ENCODE results near the gene RPN1.
A peak's percentile ranks its signal among the peaks of the same experiment; 100 is the strongest.

Gene RPN1

GRCh38 chr3:128605091-128606046, 45.2 kb downstream of the RPN1 start:
- TF ChIP-seq GATA3 (IDR thresholded peaks at IDR 0.05; ENCODE audit: low read depth, low read length), result no peak

GRCh38 chr3:128603811-128604775, 46.5 kb downstream of the RPN1 start:
- TF ChIP-seq GATA2 (IDR thresholded peaks at IDR 0.05; ENCODE audit: low read depth, low read length), result no peak
- TF ChIP-seq GATA3 (IDR thresholded peaks at IDR 0.05; ENCODE audit: low read depth, low read length), result no peak

- TF ChIP-seq GATA2 (IDR thresholded peaks at IDR 0.05; ENCODE audit: low read depth, low read length) (no peak), GATA3 (IDR thresholded peaks at IDR 0.05; ENCODE audit: low read depth, low read length) (no peak)
Observed at GRCh38 chr3:128603313-128603712, 47.3 kb downstream of the RPN1 start.

DNA sequence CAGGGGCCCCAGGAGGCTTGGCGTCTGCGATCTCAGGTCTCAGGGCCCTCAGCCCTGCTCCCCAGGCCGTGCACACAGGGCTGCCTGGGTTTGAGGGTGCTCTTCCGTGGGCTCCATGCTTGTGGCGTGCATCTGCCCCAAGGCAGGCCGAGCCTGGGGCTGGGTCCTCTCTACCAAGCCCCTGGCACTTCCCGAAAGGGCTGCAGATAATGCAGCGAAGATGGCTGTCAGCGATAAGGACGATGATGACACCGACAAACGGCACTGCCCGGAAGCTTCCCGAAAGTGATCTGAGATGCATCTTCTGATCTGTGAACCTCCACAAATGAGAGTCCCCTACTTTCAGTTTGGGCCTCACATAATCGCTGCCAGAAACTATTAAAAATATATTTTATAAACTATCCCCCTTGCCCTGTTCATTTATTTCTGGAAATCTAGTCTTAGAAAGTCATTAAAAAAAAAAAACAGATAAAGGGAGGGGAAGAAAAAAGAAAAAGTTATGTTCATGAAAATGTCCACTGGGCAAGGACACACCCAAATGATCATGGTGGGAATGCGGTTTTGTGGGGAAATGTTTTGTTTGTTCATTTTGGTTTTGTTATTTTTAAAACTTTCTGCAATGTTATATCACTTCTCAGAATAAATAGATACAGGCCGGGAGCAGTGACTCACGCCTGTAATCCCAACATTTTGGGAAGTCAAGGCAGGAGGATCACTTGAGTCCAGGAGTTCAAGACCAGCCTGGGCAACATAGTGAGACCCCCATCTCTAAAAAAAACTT, 51.5 kb downstream of the RPN1 start:
- peak; percentile 44 for TF ChIP-seq GATA2 (IDR thresholded peaks at IDR 0.05; ENCODE audit: low read depth, low read length)
- no peak for TF ChIP-seq GATA3 (IDR thresholded peaks at IDR 0.05; ENCODE audit: low read depth, low read length)

- TF ChIP-seq GATA2 (IDR thresholded peaks at IDR 0.05; ENCODE audit: low read depth, low read length) (no peak), GATA3 (IDR thresholded peaks at IDR 0.05; ENCODE audit: low read depth, low read length) (no peak)
Observed at GRCh38 chr3:128597900-128598299, 52.7 kb downstream of the RPN1 start.

- TF ChIP-seq GATA2 (IDR thresholded peaks at IDR 0.05; ENCODE audit: low read depth, low read length) (no peak), GATA3 (IDR thresholded peaks at IDR 0.05; ENCODE audit: low read depth, low read length) (no peak)
Observed at GRCh38 chr3:128592864-128593263, 57.8 kb downstream of the RPN1 start.

GRCh38 chr3:128591738-128592426, 58.7 kb downstream of the RPN1 start:
- TF ChIP-seq GATA2 (IDR thresholded peaks at IDR 0.05; ENCODE audit: low read depth, low read length), result no peak
- no peak for TF ChIP-seq GATA3 (IDR thresholded peaks at IDR 0.05; ENCODE audit: low read depth, low read length)

DNA sequence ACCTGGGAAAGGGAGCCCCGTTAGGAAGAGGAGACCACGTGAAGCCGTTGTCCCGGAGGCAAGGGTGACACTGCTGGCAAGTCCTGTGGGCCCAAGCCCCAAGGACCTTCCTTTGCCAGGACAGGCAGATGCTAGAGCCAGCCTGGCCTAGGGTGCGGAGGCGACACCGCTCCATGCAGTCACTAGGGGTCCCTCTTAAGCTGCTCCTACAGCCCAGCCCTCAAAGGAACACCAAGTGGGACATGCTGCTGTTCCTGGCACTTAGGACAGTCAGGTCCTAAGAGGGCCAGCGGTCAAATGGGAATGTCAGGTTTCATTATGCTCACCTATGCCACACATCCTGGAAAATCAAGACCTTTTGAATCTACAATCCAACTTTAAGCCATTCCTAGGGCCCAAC, 59.7 kb downstream of the RPN1 start:
- TF ChIP-seq GATA3 (IDR thresholded peaks at IDR 0.05; ENCODE audit: low read depth, low read length), result no peak
- no peak for TF ChIP-seq GATA2 (IDR thresholded peaks at IDR 0.05; ENCODE audit: low read depth, low read length)

GRCh38 chr3:128588147-128588546, 62.5 kb downstream of the RPN1 start:
- TF ChIP-seq GATA2 (IDR thresholded peaks at IDR 0.05; ENCODE audit: low read depth, low read length) (no peak), GATA3 (IDR thresholded peaks at IDR 0.05; ENCODE audit: low read depth, low read length) (no peak)

- TF ChIP-seq GATA2 (IDR thresholded peaks at IDR 0.05; ENCODE audit: low read depth, low read length) (no peak), GATA3 (IDR thresholded peaks at IDR 0.05; ENCODE audit: low read depth, low read length) (no peak)
Observed at GRCh38 chr3:128587391-128587790, 63.2 kb downstream of the RPN1 start.

DNA sequence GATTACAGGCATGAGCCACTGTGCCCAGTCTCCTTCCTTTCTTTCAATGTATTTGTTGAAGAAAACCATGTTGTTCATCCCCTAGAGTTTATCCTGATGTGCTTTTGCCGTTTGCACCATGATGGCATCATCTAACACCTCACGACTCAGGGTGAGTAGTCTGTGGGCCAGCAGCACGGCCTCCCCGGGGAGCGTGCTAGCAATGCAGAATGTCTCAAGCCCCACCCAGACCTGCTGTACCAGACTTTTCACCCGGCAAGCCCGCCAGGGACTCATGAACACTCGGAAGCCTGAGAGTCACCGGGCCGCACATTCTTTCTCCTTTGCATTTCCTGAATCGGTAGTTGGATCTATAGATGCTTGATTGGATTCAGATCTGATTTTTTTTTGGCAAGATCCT, 64.6 kb downstream of the RPN1 start:
- TF ChIP-seq GATA3 (IDR thresholded peaks at IDR 0.05; ENCODE audit: low read depth, low read length), result no peak
- TF ChIP-seq GATA2 (IDR thresholded peaks at IDR 0.05; ENCODE audit: low read depth, low read length), result no peak

DNA sequence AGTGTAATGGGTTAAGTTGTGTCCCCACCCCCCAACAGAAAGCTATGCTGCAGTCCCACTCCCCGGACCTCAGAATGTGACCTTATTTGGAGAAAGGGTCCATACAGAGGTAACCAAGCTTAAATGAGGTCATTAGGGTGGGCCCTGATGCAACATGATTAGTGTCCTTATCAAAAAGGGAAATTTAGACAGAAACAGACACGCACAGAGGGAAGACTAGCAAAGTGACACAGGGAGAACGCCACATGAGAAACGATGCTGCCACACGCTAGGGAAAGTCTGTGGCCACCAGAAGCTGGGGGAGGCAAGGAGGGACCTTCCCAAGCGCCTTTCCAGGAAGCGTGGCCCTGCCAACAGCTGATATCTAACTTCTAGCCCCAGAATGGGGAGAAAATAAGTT, 65.4 kb downstream of the RPN1 start:
- TF ChIP-seq GATA3 (IDR thresholded peaks at IDR 0.05; ENCODE audit: low read depth, low read length) (no peak), GATA2 (IDR thresholded peaks at IDR 0.05; ENCODE audit: low read depth, low read length) (no peak)

DNA sequence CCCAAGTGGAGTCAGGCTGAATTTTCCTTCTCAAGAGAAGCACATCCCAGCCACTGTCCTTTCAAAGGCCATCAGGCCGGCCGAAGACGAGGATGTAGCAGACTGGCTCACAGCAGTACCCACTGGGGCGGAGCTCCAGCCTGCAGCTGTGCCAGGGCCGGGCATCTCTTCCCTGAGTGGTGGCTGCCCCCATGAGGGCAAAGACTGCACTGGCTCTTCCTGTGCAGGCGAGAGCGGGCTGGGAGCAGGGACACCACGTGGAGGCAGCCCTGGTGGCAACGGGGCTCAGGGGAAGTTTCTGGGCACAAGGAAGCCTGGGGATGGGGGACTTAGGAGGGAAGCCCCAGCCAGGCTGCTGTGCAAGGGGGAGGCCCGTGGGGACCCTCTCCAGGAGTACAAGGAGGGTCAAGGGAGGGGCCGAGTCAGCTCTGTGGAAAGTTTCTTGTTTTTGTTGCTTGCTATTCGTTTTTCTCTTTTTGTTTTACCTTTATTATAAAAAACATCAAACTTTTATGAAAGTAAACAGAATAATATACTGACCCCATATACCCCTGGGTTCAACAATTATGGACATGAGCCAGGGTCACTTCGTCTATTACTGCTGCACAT, 66.1 kb downstream of the RPN1 start:
- TF ChIP-seq GATA2 (IDR thresholded peaks at IDR 0.05; ENCODE audit: low read depth, low read length) (no peak), GATA3 (IDR thresholded peaks at IDR 0.05; ENCODE audit: low read depth, low read length) (no peak)

All from SH-SY5Y (cell line).